NT2/D1 (cell line): ENCODE measurements around the gene ALPG.

Experiments
- DNase-seq: peaks from one replicate; pipeline ENCODE4 v3.0.0-alpha.2; 2011; ENCODE audit warnings: low read depth, low spot score
- H3K27me3 ChIP-seq: 2 replicates; pipeline ENCODE4 v1.6.0; 2011; ENCODE audit warnings: mild to moderate bottlenecking; ENCODE audit not compliant: insufficient read length, insufficient read depth
- H3K36me3 ChIP-seq: 2 replicates; pipeline ENCODE4 v1.6.1; 2011; ENCODE audit warnings: mild to moderate bottlenecking, low read length, mixed read lengths; ENCODE audit not compliant: insufficient read depth, insufficient read length
- H3K4me1 ChIP-seq: 2 replicates; pipeline ENCODE4 v1.5.1; 2011; ENCODE audit not compliant: insufficient read depth, insufficient read length
- H3K4me3 ChIP-seq: 2 replicates; pipeline ENCODE4 v1.5.1; 2011; ENCODE audit warnings: low read depth; ENCODE audit not compliant: insufficient read length
- H3K9ac ChIP-seq: 2 replicates; pipeline ENCODE4 v1.6.0; 2011; ENCODE audit warnings: low read depth; ENCODE audit not compliant: insufficient read length
- H3K9me3 ChIP-seq: 2 replicates; pipeline ENCODE4 v1.5.1; 2011; ENCODE audit warnings: mild to moderate bottlenecking, low read length; ENCODE audit not compliant: insufficient read depth
- SUZ12 ChIP-seq: IDR thresholded peaks from 2 replicates; pipeline ENCODE4 v1.6.1; 2011; ENCODE audit not compliant: insufficient read length, insufficient read depth; ENCODE audit errors: extremely low read depth
- YY1 ChIP-seq: IDR thresholded peaks from 2 replicates; pipeline ENCODE4 v1.6.1; 2011; ENCODE audit not compliant: insufficient read length, insufficient read depth
- ZNF274 ChIP-seq: IDR thresholded peaks from 2 replicates; pipeline ENCODE4 v1.6.1; 2011; ENCODE audit warnings: mild to moderate bottlenecking, low read depth, low read length

ALPG gene

DNA sequence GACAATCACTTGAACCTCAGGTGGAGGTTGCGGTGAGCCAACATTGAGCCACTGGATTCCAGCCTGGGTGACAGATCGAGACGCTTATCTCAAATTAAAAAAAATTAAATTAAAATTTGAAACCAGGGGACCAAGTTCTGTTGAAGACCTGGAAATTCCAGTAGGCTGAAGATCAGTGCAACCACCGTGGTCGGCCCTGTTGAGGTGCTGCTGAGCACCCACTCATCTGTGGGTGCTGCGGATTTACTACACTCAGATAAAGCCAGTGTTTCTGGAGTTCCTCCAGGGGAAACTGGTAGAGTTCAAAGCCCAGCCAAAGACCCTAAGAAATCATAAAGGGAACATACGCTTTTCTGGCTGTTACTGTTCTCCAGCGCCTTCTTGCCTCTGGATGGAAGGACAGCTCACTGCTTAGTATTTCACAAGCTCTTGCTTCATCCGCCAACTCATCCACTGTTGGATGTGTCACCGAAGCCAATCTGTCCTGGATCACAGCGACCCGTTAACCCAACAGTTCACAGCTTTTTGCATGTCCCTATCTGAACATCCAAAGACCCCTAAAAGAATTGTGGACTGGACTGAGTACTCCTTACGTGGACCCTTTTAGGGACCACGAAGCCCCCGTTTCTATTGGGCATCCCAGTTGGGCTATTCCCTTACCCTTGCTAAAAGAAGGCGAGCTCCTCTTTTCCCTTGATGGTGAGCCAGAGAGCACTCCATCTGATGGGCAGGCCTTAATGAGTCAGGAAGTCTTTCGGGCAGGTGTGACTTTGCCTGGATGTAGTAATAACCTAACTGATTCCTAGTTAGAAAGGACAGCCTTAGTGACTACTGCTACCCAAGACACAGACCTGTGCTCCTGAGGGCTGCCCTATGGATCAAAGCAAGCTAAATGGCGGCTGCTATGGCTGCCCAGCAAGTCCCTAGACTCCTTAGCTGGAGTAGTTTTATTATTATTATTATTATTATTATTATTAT lies 34.1 kb upstream of the ALPG start:
- Histone ChIP-seq H3K36me3 (no peaks in the 10 kb centered on the region), H3K27me3 (no peaks in the 10 kb centered on the region), H3K4me3 (no peak overlapping the region), H3K4me1 (peaks cover 16% of the 10 kb centered on the region), H3K9me3 (no peaks in the 10 kb centered on the region), H3K9ac (no peak overlapping the region)
- DNase-seq, result no peak
- TF ChIP-seq ZNF274 (no peak), SUZ12 (no peak), YY1 (no peak)

DNA sequence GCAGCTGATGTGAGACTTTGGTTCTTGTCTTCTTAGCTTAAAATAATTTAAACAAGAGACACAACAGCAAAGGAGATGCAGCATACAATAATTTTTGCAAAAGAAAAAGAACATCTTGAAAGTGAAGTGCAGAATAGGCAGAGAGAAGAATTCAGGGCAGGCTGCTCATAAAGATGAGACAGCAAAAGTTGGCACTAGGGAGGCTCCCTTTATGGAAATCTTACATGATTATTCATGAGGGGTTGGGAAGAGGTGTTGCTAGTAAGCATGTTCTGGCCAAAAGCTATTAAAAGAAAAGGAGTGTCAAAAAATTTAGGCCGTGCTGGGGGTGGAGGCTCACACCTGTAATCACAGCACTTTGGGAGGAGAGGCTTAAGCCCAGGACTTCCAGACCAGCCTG lies 32.3 kb upstream of the ALPG start:
- no peak for DNase-seq
- no peak overlapping the region for H3K4me3 ChIP-seq
- no peak overlapping the region for H3K9ac ChIP-seq
- no peaks in the 10 kb centered on the region for H3K9me3 ChIP-seq
- TF ChIP-seq SUZ12 (no peak), YY1 (no peak), ZNF274 (no peak)
- H3K4me1 ChIP-seq, result peaks cover 10% of the 10 kb centered on the region
- H3K36me3 ChIP-seq, result no peaks in the 10 kb centered on the region
- no peaks in the 10 kb centered on the region for H3K27me3 ChIP-seq

DNA sequence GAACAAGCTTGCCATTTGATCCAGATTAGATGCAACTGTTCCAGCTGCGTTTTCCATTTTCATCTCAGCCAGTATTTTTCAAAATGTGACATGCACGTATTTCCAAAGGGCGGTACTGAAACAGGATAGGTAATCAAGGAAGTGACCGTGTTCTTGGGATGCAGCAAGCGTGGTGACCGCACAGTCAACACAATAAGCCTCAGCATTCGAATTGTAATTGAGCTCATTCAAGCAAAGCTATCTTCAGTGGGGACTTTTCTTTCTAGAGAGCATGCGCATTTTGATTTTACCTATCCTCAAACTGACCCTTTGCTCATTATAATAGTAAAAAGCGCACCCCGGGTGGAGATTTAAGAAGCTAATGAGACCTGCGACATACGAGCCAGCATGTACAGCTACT lies 31.5 kb upstream of the ALPG start:
- TF ChIP-seq YY1, result no peak
- TF ChIP-seq ZNF274, result no peak
- TF ChIP-seq SUZ12, result no peak
- DNase-seq, result peak; percentile 59

DNA sequence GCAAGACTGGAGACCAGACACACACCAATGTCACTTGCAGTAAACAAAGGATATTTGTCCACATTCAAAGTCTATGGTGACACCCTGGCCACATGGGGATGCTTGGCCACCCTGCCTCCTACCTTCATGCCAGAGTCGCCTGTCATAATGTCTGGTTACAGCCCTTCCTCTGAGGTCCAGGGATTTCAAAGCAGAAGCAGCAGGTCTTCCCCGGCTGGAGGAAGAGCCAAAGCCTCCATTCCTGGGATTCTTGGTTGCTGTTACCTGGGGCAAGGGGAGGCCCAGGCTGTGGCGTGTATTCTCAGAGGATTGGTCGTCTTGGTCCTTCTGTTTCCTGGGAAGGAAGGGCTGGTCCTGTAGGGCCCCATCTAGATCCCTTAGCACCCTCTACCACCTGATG lies 30.4 kb upstream of the ALPG start:
- no peaks in the 10 kb centered on the region for H3K27me3 ChIP-seq

More for the DNA sequence above, 31.5 kb upstream of the ALPG start:
- H3K9me3 ChIP-seq, result no peaks in the 10 kb centered on the region
- no peak overlapping the region for H3K9ac ChIP-seq
- H3K36me3 ChIP-seq, result no peaks in the 10 kb centered on the region
- no peak overlapping the region for H3K4me3 ChIP-seq
- H3K4me1 ChIP-seq, result peaks cover 6% of the 10 kb centered on the region
- no peaks in the 10 kb centered on the region for H3K27me3 ChIP-seq

DNA sequence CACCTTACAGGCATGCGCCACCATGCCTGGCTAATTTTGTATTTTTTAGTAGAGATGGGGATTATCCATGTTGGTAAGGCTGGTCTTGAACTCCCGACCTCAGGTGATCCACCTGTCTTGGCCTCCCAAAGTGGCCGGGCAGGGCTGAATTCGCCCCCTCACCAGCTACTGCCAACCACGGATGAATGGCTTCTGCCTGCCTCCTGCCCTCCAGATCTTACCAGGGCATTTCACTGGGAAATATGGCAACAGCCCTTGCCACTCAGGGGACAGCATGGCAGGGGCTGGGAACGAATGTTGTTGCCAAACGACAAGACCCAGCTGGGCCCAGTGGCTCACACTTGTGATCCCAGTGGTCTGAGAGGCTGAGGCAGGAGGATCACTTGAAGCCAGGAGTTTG lies 29.9 kb upstream of the ALPG start:
- Histone ChIP-seq H3K4me1 (peaks cover 6% of the 10 kb centered on the region), H3K36me3 (no peaks in the 10 kb centered on the region), H3K9ac (no peak overlapping the region), H3K4me3 (no peak overlapping the region), H3K9me3 (no peaks in the 10 kb centered on the region), H3K27me3 (no peaks in the 10 kb centered on the region)
- DNase-seq, result no peak
- TF ChIP-seq YY1 (no peak), SUZ12 (no peak), ZNF274 (no peak)

More for the DNA sequence above, 30.4 kb upstream of the ALPG start:
- no peak overlapping the region for H3K4me3 ChIP-seq
- peaks cover 6% of the 10 kb centered on the region for H3K4me1 ChIP-seq
- no peaks in the 10 kb centered on the region for H3K36me3 ChIP-seq
- H3K9ac ChIP-seq, result no peak overlapping the region
- no peaks in the 10 kb centered on the region for H3K9me3 ChIP-seq
- no peak for DNase-seq
- TF ChIP-seq ZNF274 (no peak), YY1 (no peak), SUZ12 (no peak)

DNA sequence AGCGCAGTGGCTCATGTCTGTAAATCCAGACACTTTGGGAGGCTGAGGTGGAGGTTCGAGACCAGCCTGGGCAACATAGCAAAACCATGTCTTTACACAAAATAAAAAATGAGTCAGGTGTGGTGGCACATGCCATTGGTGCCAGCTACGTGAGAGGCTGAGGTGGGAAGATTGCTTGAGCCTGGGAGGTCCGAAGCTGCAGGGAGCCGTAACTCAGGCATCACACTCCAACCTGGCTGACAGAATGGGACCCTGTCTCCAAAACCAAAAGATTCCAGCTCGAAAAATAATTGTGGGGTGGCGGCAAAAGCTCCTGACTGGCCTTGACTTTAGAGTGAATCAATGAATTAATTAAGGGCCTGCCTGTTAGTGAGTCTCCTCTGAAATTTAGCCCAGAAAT lies 29.3 kb upstream of the ALPG start:
- no peak for TF ChIP-seq SUZ12
- TF ChIP-seq ZNF274, result no peak
- no peak for TF ChIP-seq YY1
- no peak for DNase-seq
- no peaks in the 10 kb centered on the region for H3K27me3 ChIP-seq
- H3K4me3 ChIP-seq, result no peak overlapping the region
- no peaks in the 10 kb centered on the region for H3K9me3 ChIP-seq
- H3K9ac ChIP-seq, result no peak overlapping the region
- H3K36me3 ChIP-seq, result no peaks in the 10 kb centered on the region
- H3K4me1 ChIP-seq, result peaks cover 6% of the 10 kb centered on the region
